K562 (cell line): ENCODE results near the gene DPH2. TPM values are rescaled to one million over a fixed set of nuclear protein-coding genes. Genes with fewer than 3 reads are reported as not detected.
A peak's percentile ranks its signal among the peaks of the same experiment; 100 is the strongest.

Source experiments
- BRD4 ChIP-seq: fragments of 200-600 bp; sonication (generic); IDR thresholded peaks from 2 replicates; pipeline ENCODE4 v1.6.1; 2017; ENCODE audit warnings: inconsistent platforms
- CREB5 ChIP-seq: fragments of 250-450 bp; sonication (Bioruptor Pico); IDR thresholded peaks from 2 replicates; pipeline ENCODE4 v1.5.0; 2020; ENCODE audit warnings: mild to moderate bottlenecking
- ELF1 ChIP-seq: fragments of 200-800 bp; sonication (Bioruptor generic); IDR thresholded peaks from 2 replicates; pipeline ENCODE4 v1.6.1; 2016; ENCODE audit warnings: missing genetic modification characterization, missing compliant biosample characterization
- NR3C1 ChIP-seq: sonication (generic); formaldehyde crosslinking; IDR thresholded peaks from 2 replicates; pipeline ENCODE4 v1.8.1; 2022; ENCODE audit warnings: missing genetic modification reagents
- PHF8 ChIP-seq: fragments of 200-600 bp; sonication (generic); IDR thresholded peaks from 2 replicates; pipeline ENCODE4 v1.6.1; 2012; ENCODE audit warnings: mixed run types, mild to moderate bottlenecking, inconsistent platforms, low read length, moderate library complexity, borderline replicate concordance
- POU5F1 ChIP-seq: fragments of 150-350 bp; IDR thresholded peaks from 2 replicates; pipeline ENCODE4 v1.6.1; 2014; ENCODE audit warnings: borderline replicate concordance, low read length, low read depth, mild to moderate bottlenecking; ENCODE audit not compliant: partially characterized antibody
- RREB1 ChIP-seq: fragments of 250-450 bp; sonication (Bioruptor Pico); IDR thresholded peaks from 2 replicates; pipeline ENCODE4 v1.4.0; 2020
- STAT5B ChIP-seq: fragments of 250-450 bp; sonication (Bioruptor Pico); IDR thresholded peaks from 2 replicates; pipeline ENCODE4 v1.8.0; 2021; ENCODE audit warnings: mild to moderate bottlenecking, inconsistent platforms
- TOE1 ChIP-seq, 2 experiments: fragments of 450-650 bp in 1 of 2; sonication (generic) in 1 of 2; formaldehyde crosslinking in 1 of 2; IDR thresholded peaks; 2 replicates each; pipeline versions ENCODE4 v1.7.1 to v1.8.0; 2016 to 2022; ENCODE audit warnings: borderline replicate concordance in 2 of 2, mild to moderate bottlenecking in 2 of 2, antibody characterized with exemption in 1 of 2, inconsistent platforms in 1 of 2, low read depth in 1 of 2, missing genetic modification reagents in 1 of 2, moderate library complexity in 1 of 2
- ZBTB1 ChIP-seq: sonication (generic); formaldehyde crosslinking; IDR thresholded peaks from 2 replicates; pipeline ENCODE4 v1.8.1; 2023; ENCODE audit warnings: missing genetic modification reagents, low read depth, mild to moderate bottlenecking, borderline replicate concordance
- ZBTB17 ChIP-seq: fragments of 450-650 bp; formaldehyde crosslinking; IDR thresholded peaks from 2 replicates; pipeline ENCODE4 v1.4.0; 2020; ENCODE audit warnings: mild to moderate bottlenecking
- ZNF134 ChIP-seq: fragments of 250-450 bp; sonication (Bioruptor Pico); conservative IDR thresholded peaks from 2 replicates; pipeline ENCODE4 v1.4.0; 2020
- ZNF175 ChIP-seq: fragments of 200-800 bp; sonication (Bioruptor generic); IDR thresholded peaks from 2 replicates; pipeline ENCODE4 v1.6.1; 2016; ENCODE audit warnings: low read depth, mild to moderate bottlenecking, missing genetic modification characterization, missing compliant biosample characterization
- ZSCAN29 ChIP-seq: fragments of 450-650 bp; IDR thresholded peaks from 2 replicates; pipeline ENCODE4 v1.6.1; 2017
- polyA plus RNA-seq, 8 experiments: library from polyadenylated mRNA; depleted of rRNA in 4 of 8; stranded (reverse) in 5 of 8; unstranded in 3 of 8; fragments of >200 nt; fragmentation: Nextera tagmentation in 2 of 8; fragmentation: Illumina TruSeq in 1 of 8; extraction: Ambion mirVana in 2 of 8; extraction: Trizol in 1 of 8; gene quantifications; 2 replicates each; pipeline versions ENCODE4 v1.2.1 to v1.2.3, GENCODE V29; 2011 to 2014; ENCODE audit warnings: inconsistent platforms in 1 of 8, missing spikeins in 1 of 8
- total RNA-seq, 7 experiments: library from RNA; depleted of rRNA in 6 of 7; stranded (reverse); fragments of >200 nt in 6 of 7; fragmentation: Illumina TruSeq in 2 of 7; extraction: Trizol in 2 of 7; gene quantifications; 2 replicates each; pipeline versions ENCODE4 v1.2.1 to v1.2.3, GENCODE V29; 2011 to 2021; ENCODE audit warnings: low replicate concordance in 1 of 7
- TF ChIP-seq, protein P1 (sequence below): conservative IDR thresholded peaks from 2 replicates; pipeline ENCODE4 v1.6.1; 2011; ENCODE audit warnings: low read depth, mild to moderate bottlenecking, low read length; ENCODE audit not compliant: control insufficient read depth
- TF ChIP-seq, protein P2 (sequence below): fragments of 250-450 bp; sonication (Bioruptor Pico); IDR thresholded peaks from 2 replicates; pipeline ENCODE4 v1.5.1; 2021; ENCODE audit warnings: mild to moderate bottlenecking

Gene DPH2
- total and polyA plus RNA-seq, 9 of the 15 experiments (the other 6 are each of a cell fraction or from before 2014, with no cell fraction given): 17.9 to 94.1 (median 68.1) TPM

DNA sequence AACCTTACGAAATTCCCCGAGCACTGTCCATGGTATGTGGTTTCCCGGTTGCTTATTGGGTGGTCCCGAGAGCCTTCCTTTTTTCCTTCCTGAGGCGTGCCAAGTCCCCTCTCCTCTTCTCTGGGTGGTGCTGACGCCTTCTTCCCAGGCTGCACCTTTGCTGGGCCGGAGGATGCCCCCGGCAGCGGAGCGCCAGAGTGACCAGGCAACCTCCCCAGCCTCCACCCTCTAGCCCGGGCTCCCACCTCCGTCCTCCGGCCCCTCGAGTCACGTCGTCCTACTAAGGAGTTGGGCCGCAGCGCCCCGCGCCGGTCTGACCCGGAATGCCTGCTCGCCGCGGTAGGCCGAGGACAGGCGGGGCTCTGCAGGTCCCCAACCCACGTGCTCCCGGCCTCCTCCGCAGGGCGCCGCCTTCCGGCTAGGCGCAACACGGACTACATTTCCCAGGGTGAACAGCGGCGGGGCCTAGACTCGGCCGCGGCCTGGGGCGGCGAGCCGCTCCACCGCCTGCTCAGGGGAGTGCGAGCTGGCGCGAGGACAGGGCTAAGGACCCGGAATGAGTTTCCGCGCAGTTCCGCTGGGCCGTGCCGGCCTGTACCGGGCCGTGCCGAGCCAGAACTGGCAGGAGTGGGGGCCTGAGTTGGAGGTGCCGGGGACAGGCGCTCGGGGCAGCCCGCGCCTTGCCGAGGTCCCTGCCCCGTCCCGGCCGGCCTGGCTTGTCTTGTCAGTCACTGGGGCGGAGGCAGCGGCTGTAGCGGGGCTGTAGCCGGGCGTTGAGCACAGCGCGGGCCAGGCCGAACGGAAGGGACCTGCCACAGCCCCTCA is 23.4 kb upstream of the DPH2 start, which contains the start of gene IPO13 (continued):
- TF ChIP-seq, protein P1, sequence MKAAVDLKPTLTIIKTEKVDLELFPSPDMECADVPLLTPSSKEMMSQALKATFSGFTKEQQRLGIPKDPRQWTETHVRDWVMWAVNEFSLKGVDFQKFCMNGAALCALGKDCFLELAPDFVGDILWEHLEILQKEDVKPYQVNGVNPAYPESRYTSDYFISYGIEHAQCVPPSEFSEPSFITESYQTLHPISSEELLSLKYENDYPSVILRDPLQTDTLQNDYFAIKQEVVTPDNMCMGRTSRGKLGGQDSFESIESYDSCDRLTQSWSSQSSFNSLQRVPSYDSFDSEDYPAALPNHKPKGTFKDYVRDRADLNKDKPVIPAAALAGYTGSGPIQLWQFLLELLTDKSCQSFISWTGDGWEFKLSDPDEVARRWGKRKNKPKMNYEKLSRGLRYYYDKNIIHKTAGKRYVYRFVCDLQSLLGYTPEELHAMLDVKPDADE: peak; percentile 94
- TF ChIP-seq ELF1 (tag): peak; percentile 98
- no peak for TF ChIP-seq ZNF134 (CRISPR knock-in tag)
- no peak for TF ChIP-seq BRD4
- peak; percentile 68; the same call in 1 of the 2 replicates for TF ChIP-seq ZBTB17 (CRISPR knock-in tag)
- TF ChIP-seq NR3C1 (CRISPR knock-in tag): no peak
- TF ChIP-seq PHF8: peak; percentile 85; the same call in 1 of the 2 replicates
- peak; percentile 33 for TF ChIP-seq POU5F1
- no peak for TF ChIP-seq STAT5B (CRISPR knock-in tag)
- TF ChIP-seq, protein P2, sequence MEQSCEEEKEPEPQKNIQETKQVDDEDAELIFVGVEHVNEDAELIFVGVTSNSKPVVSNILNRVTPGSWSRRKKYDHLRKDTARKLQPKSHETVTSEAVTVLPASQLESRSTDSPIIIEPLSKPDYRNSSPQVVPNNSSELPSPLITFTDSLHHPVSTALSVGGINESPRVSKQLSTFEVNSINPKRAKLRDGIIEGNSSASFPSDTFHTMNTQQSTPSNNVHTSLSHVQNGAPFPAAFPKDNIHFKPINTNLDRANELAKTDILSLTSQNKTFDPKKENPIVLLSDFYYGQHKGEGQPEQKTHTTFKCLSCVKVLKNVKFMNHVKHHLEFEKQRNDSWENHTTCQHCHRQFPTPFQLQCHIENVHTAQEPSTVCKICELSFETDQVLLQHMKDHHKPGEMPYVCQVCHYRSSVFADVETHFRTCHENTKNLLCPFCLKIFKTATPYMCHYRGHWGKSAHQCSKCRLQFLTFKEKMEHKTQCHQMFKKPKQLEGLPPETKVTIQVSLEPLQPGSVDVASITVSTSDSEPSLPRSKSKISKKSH (CRISPR knock-in tag): no peak
- peak; percentile 10; the same call in 1 of the 2 replicates for TF ChIP-seq ZBTB1
- TF ChIP-seq CREB5: no peak
- TF ChIP-seq TOE1 (IDR thresholded peaks at IDR 0.05; ENCODE audit: borderline replicate concordance): peak; percentile 92; the same call in 1 of the 2 replicates
- TF ChIP-seq TOE1 (CRISPR knock-in tag; IDR thresholded peaks at IDR 0.05; ENCODE audit: borderline replicate concordance, low read depth): 0 out of 2 replicates have a peak, but pooled peaks have one; percentile 22
- TF ChIP-seq RREB1 (CRISPR knock-in tag): no peak; the same call in 1 of the 2 replicates
- TF ChIP-seq ZSCAN29: no peak
- TF ChIP-seq ZNF175 (CRISPR knock-in tag): no peak
